ENCODE measurements around the gene CREG2.

CREG2 gene, protein sequence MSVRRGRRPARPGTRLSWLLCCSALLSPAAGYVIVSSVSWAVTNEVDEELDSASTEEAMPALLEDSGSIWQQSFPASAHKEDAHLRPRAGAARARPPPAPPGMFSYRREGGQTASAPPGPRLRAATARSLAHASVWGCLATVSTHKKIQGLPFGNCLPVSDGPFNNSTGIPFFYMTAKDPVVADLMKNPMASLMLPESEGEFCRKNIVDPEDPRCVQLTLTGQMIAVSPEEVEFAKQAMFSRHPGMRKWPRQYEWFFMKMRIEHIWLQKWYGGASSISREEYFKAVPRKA

GRCh38 chr2:101387151-101387834 lies at the start of gene CREG2:
CREG2 (minus strand) TSS chr2:101387503; CDS start chr2:101387457, 46 bp downstream.
- DNase-seq (ENCODE audit: low read depth in 3 of 3): peak; percentile 9 to 59 (median 13)

- DNase-seq (ENCODE audit: low read depth in 3 of 3): no peak
Observed at GRCh38 chr2:101435001-101435862, 47.9 kb upstream of the CREG2 start.

GRCh38 chr2:101433465-101433864 lies 46.2 kb upstream of the CREG2 start:
- DNase-seq (ENCODE audit: low read depth in 3 of 3): no peak

DNA sequence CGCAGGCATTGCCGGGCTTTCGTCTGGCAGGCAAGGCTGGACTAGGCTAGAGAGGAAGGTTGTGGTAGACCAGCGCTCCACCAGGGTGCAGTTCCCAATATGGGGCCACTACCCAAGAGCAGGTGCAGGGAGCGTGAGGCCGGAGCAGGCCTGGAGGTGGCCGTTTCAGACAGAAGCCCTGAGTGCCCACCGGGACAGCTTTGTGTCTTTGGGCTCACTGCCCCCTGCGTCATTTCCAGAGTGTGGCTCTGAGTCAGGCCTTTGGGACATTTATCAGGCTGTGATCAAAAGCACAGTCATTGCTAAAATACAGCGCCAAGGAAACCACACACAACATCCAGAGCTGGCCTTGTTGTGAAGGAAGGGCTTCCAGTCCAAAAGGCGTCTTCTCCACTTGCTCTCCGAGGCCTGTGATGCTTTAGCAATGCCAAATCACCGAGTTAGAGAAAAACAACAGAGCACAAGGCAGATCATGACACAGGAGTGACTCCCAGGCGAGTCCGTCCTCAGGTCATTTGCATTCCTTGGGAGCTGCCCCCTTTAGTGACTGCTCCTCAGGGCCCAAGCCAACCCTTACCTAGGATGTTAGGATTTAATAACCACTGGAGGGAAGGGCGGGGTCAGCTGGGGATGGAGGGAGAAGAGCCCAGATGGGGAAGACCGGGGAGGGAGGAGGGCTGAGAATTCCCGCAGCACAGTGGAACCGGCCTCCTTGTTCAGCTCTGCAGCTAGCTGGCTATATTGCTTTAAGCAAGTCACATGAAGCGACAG lies 45.3 kb upstream of the CREG2 start:
- DNase-seq (ENCODE audit: low read depth in 3 of 3): no peak

- no peak for DNase-seq (ENCODE audit: low read depth in 3 of 3)
Observed at GRCh38 chr2:101431486-101431885, 44.2 kb upstream of the CREG2 start.

DNA sequence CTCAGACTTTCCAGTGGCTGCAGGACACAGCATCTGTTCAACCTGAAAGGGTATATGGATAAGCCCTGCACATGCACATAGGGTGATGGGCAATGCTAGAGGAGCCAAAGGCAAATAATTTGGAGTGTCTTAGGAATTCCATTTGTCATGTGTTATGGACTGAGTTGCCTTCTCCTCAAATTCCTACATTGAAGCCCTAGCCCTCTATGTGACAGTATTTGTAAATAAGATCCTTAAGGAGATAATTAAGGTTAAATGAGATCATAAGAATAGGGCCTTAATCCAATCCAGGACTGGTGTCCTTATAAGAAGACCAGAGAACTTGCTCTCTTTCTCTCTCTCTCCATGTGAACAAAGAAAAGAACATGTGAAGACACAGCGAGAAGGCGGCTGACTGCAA lies 42.9 kb upstream of the CREG2 start:
- no peak for DNase-seq (ENCODE audit: low read depth in 3 of 3)

GRCh38 chr2:101429453-101429852 lies 42.1 kb upstream of the CREG2 start:
- no peak for DNase-seq (ENCODE audit: low read depth in 3 of 3)

DNA sequence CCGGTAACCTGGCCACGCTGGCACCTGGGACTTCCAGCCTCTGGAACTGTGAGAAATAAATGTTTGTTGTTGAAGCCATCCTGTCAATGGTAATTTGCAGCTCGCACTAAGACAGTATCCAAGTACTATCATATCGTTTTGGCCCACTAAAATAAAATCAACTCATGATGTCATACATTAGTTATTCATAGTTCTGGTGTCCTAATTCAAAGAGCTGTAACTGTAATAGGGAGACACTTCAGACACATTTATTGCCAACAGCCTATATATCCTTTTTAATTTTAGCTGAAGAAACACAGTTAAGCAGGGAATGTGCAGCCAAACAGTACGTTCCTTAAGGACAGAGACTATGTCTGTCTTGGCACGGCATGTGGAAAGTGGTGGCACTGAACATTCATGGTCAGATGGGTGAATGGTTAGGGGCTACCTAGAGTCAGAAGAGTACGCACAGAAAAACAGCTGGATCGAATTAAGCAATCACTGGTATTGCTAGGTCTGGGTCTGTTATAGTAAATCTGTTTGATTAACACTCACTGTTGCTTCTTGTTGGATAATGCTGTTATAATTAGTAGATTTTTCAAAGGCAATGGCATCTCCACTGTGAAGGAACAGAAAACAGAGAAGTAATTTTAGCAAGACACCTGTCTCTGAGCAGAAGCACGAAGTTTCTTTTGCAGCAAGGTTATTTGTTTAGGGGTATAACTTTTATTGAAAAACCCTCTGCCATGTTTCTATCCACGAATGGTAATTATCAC lies 41.3 kb upstream of the CREG2 start:
- no peak for DNase-seq (ENCODE audit: low read depth in 3 of 3)

DNA sequence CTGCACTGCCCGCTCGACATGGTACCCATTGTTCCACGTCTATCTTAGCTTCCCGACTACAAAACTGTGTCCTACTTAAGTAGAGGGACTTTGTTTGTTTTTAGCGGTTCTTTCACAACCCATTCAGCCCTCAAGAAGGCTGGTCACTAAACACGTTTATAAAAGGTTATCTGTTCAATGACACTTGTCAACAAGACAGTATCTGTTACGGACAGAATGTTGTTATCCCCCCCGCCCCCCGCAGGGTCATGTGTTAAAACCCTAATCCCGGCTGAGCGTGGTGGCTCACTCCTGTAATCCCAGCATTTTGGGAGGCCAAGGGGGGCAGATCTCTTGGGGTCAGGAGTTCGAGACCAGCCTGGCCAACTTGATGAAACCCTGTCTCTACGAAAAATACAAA lies 40.4 kb upstream of the CREG2 start:
- DNase-seq (ENCODE audit: low read depth in 3 of 3): no peak

DNA sequence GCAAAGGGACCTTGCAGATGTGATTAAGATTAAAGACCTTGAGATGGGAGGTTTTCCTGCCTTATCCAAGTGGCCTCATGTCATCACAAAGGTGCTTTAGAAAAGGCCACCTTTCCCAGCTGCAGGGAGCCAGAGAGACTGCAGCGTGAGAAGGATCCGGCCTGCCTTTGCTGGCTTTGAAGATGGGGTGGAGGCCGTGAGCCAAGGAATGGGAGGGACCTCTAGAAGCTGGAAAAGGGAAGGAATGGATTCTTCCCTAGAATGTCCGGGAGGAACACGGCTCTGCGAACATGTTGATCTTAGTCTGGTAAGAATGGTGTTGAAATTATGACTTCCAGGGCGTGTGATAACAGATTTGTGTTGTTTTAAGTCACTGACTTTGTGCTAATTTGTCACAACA lies 39.9 kb upstream of the CREG2 start:
- no peak for DNase-seq (ENCODE audit: low read depth in 3 of 3)

DNA sequence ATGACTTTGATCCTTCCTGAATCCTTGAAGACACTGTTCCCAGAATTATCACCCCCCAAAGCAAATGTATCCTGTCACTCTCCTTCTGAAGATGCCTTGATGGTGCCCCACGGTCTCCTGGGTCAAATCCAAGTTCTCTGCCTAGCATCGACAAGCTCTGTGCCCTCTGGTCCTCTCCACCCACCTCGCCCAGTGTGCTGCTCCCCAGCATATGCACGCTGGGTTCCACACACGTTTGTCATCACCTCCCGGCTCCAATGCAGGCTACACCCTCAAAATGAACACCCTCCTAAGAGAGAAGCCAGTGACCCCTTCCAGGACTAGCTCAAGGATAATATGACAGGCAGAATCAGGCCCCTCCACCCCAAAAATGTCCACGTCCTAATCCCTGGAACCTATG lies 39.5 kb upstream of the CREG2 start:
- DNase-seq (ENCODE audit: low read depth in 3 of 3): no peak

- DNase-seq (ENCODE audit: low read depth in 3 of 3): no peak
Observed at GRCh38 chr2:101420623-101421022, 33.3 kb upstream of the CREG2 start.

DNA sequence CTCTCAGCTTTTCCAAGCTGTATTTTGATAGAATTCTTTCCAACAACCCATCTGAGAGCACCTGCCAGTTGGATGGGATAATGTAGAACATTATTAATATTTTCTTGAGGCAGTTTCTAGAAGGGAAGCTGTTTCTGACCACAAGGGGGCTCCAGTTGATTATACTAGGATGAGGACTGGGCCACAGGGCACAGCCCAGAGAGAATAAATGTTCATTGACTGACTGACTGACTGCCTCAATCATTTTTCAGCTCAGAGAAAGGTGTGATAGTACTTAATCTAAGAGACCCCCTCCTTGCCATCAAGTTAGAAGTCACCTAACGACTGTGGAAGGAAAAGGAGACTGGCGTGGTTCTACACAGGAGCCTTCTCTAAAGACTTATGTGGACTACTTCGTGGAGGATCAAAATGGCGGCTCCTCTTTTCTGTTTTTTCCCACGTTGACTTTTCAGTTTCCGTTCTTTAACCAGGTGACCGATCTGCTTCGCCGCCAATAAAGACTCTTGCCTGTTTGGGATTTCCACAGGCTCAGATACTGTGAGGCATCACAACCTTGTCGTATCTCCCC lies 31.9 kb upstream of the CREG2 start:
- peak; percentile 24 to 53 (median 28) for DNase-seq (ENCODE audit: low read depth in 3 of 3)

- DNase-seq (ENCODE audit: low read depth in 3 of 3): no peak
Observed at GRCh38 chr2:101418460-101419095, 31.3 kb upstream of the CREG2 start.

DNA sequence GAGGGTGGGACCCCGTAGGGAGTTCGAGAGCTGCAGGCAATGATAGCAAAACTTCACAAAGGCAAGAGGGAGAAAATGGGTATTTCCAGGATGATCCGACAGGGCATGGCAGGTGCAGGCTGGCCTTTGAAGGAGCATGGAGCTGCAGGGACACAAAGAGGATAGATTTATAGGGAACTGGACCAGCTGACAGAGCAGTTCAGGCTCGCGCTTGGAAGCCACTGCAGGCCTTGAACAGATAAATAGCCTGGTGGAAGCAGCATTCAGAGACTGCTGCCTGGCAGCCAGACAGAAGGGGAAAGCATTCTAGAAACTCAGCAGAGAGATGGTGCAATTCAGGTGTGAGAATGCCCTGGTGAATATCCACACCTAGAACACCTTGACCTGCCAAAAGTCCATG lies 29.3 kb upstream of the CREG2 start:
- DNase-seq (ENCODE audit: low read depth in 3 of 3): no peak

DNA sequence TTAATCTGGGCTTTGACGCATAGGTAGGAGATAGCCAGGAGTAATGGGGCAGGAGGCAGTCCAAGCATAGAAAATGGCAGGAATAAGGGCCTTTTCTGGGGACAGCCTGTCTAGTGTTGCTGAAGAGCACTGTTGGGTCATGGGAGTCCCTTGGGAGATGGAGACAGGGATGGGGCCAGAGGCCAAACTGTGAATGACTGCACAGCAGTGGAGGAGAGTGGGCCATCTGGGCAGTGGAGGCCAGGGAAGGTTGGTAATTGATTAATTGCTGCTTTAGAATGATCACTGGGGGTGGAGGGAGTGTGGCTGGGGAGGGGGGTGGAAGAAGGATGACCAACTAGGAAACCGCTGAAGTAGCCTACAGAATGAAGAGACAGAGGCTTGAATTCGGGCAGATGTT lies 28.6 kb upstream of the CREG2 start:
- DNase-seq (ENCODE audit: low read depth in 3 of 3): no peak

- no peak for DNase-seq (ENCODE audit: low read depth in 3 of 3)
Observed at GRCh38 chr2:101415220-101415619, 27.9 kb upstream of the CREG2 start.

DNA sequence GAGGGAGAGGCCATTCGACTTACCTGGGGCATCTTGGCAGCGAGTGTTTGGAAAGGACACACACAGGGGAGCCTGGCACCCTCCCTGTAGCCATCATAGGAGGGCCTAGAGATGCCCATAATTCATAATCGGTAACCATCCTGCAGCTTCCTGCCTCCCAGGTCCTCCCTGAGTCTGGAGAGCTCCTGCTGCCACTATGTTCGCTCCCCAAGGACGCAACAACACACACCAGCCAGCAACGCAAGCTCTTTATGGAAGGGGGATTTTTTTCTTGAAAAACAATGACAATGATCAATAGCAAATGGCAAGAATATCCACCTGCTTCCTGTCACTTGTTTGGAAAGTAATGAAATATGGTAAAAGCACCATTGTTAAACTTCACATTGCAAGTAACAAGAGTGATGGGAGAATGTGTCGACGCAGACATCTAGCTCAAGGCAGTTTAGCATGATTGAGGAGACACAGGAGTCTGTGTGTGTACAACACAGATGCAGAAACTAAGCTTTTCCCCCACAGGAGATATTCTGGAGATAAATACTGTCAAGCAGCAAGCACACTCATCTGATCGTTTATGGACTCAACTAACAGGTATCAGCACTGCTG lies 24.9 kb upstream of the CREG2 start:
- no peak for DNase-seq (ENCODE audit: low read depth in 3 of 3)

DNA sequence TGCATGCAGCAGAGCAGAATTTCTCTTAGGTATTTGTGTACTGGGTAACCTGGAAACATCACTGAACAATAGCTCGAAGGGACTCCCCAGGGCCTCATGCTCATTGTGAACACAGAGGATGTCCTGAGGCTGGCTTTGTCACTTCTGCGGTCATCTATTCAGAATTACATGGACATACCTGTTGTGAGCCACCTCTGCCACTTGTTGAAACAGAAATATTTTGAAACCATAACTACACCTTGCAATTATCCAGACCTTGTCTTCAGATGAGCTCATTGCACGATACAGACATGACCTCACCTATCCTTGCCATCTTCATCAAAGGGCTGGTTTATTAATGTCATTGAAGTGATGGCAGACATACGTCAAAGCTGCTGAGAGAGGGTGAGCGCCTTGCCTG lies 23.4 kb upstream of the CREG2 start:
- DNase-seq (ENCODE audit: low read depth in 3 of 3): no peak

- DNase-seq (ENCODE audit: low read depth in 3 of 3): no peak
Observed at GRCh38 chr2:101410114-101410513, 22.8 kb upstream of the CREG2 start.
